Raji (cell line): ENCODE results near the gene SERINC5.

Experiments used
- POLR2A ChIP-seq: IDR thresholded peaks from 2 replicates; pipeline ENCODE4 v1.6.1; 2011; ENCODE audit warnings: low read depth, low read length, control low read depth; ENCODE audit not compliant: insufficient read depth

Gene SERINC5

GRCh38 chr5:80238778-80239679, 16.8 kb downstream of the SERINC5 start:
- TF ChIP-seq POLR2A = no peak

- TF ChIP-seq POLR2A = no peak
These were observed 17.8 kb downstream of the SERINC5 start for GRCh38 chr5:80238097-80238496.

GRCh38 chr5:80237243-80237642, 18.6 kb downstream of the SERINC5 start:
- no peak for TF ChIP-seq POLR2A

GRCh38 chr5:80234116-80234948, 21.5 kb downstream of the SERINC5 start:
- no peak for TF ChIP-seq POLR2A

- TF ChIP-seq POLR2A = no peak
These were observed 24.2 kb downstream of the SERINC5 start for GRCh38 chr5:80231693-80232092.

GRCh38 chr5:80231243-80231642, 24.6 kb downstream of the SERINC5 start:
- no peak for TF ChIP-seq POLR2A

- TF ChIP-seq POLR2A = no peak
These were observed 25.4 kb downstream of the SERINC5 start for GRCh38 chr5:80230269-80230992.

GRCh38 chr5:80229902-80230255, 26.0 kb downstream of the SERINC5 start:
- no peak for TF ChIP-seq POLR2A

- TF ChIP-seq POLR2A = no peak
These were observed 27.8 kb downstream of the SERINC5 start for GRCh38 chr5:80227979-80228596.

- no peak for TF ChIP-seq POLR2A
These were observed 29.9 kb downstream of the SERINC5 start for GRCh38 chr5:80225934-80226326.

- no peak for TF ChIP-seq POLR2A
These were observed 30.5 kb downstream of the SERINC5 start for GRCh38 chr5:80225189-80225933.

GRCh38 chr5:80223561-80223960, 32.3 kb downstream of the SERINC5 start:
- no peak for TF ChIP-seq POLR2A

- no peak for TF ChIP-seq POLR2A
These were observed 35.5 kb downstream of the SERINC5 start for GRCh38 chr5:80220245-80220897.

GRCh38 chr5:80219391-80219790, 36.5 kb downstream of the SERINC5 start:
- TF ChIP-seq POLR2A = no peak
